Activated CD4-positive, alpha-beta T cell treated with anti-CD3 and anti-CD28 coated beads, Interleukin-10, Interleukin-2, amounts not matched to agents 100 ng/mL and 50 ng/mL, durations not matched to agents 16 hours and 8 hours (primary cell): ENCODE results near the gene BACH1.

Experiments
- DNase-seq: peaks from one replicate; pipeline ENCODE4 v3.0.0-alpha.2; 2020

BACH1 gene

GRCh38 chr21:29295066-29295650 is 3.6 kb upstream of the BACH1 start:
- DNase-seq: no peak

GRCh38 chr21:29296446-29296845 is 2.3 kb upstream of the BACH1 start:
- no peak for DNase-seq

GRCh38 chr21:29297483-29298347 is 1.0 kb upstream of the BACH1 start:
- no peak for DNase-seq

- DNase-seq: peak; percentile 66
Observed at GRCh38 chr21:29299046-29299915, 559 bp downstream of the BACH1 start.

- peak; percentile 85 for DNase-seq
Observed at GRCh38 chr21:29299916-29300806, 1.4 kb downstream of the BACH1 start.

GRCh38 chr21:29300807-29301138 is 2.1 kb downstream of the BACH1 start:
- no peak for DNase-seq

- no peak for DNase-seq
Observed at GRCh38 chr21:29301691-29302090, 3.0 kb downstream of the BACH1 start.

- peak; percentile 5 for DNase-seq
Observed at GRCh38 chr21:29302359-29302875, 3.7 kb downstream of the BACH1 start.

GRCh38 chr21:29303288-29303687 is 4.6 kb downstream of the BACH1 start:
- DNase-seq: no peak

GRCh38 chr21:29304597-29304996 is 5.9 kb downstream of the BACH1 start:
- no peak for DNase-seq

- no peak for DNase-seq
Observed at GRCh38 chr21:29305068-29305467, 6.3 kb downstream of the BACH1 start.

GRCh38 chr21:29305561-29305960 is 6.8 kb downstream of the BACH1 start:
- no peak for DNase-seq

GRCh38 chr21:29306920-29307319 is 8.2 kb downstream of the BACH1 start:
- no peak for DNase-seq

GRCh38 chr21:29307718-29308455 is 9.2 kb downstream of the BACH1 start:
- no peak for DNase-seq

GRCh38 chr21:29308456-29308783 is 9.7 kb downstream of the BACH1 start:
- DNase-seq: no peak

GRCh38 chr21:29309703-29310102 is 11.0 kb downstream of the BACH1 start:
- DNase-seq: no peak

- no peak for DNase-seq
Observed at GRCh38 chr21:29311802-29312201, 13.1 kb downstream of the BACH1 start.

- DNase-seq: no peak
Observed at GRCh38 chr21:29312981-29313380, 14.3 kb downstream of the BACH1 start.

- no peak for DNase-seq
Observed at GRCh38 chr21:29313662-29314408, 15.1 kb downstream of the BACH1 start.

- DNase-seq: no peak
Observed at GRCh38 chr21:29315131-29315749, 16.5 kb downstream of the BACH1 start.
